Neural cell (in vitro differentiated cells): ENCODE measurements around the gene DMGDH.

Experiments
- EP300 ChIP-seq: fragments of 450-650 bp; conservative IDR thresholded peaks from 2 replicates; pipeline ENCODE4 v1.6.1; 2014; ENCODE audit warnings: antibody characterized with exemption, mild to moderate bottlenecking, moderate library complexity; ENCODE audit not compliant: poor library complexity, severe bottlenecking
- EZH2 ChIP-seq: fragments of 200-600, 300-800 bp; shearing (Covaris generic), sonication (generic); IDR thresholded peaks from 2 replicates; pipeline ENCODE4 v1.6.1; 2014; ENCODE audit warnings: antibody characterized with exemption, low read length, borderline replicate concordance, mild to moderate bottlenecking; ENCODE audit not compliant: insufficient read depth, poor library complexity, severe bottlenecking
- MXI1 ChIP-seq: fragments of 450-650 bp; conservative IDR thresholded peaks from 2 replicates; pipeline ENCODE4 v1.6.1; 2014; ENCODE audit warnings: antibody characterized with exemption, mild to moderate bottlenecking; ENCODE audit not compliant: poor library complexity, severe bottlenecking
- POLR2AphosphoS5 ChIP-seq: IDR thresholded peaks from 2 replicates; pipeline ENCODE4 v1.6.1; 2012
- RAD21 ChIP-seq: fragments of 450-650 bp; conservative IDR thresholded peaks from 2 replicates; pipeline ENCODE4 v1.6.1; 2014; ENCODE audit warnings: antibody characterized with exemption, mild to moderate bottlenecking, moderate library complexity
- SMC3 ChIP-seq: fragments of 450-650 bp; conservative IDR thresholded peaks from 2 replicates; pipeline ENCODE4 v1.6.1; 2014; ENCODE audit warnings: antibody characterized with exemption, mild to moderate bottlenecking, moderate library complexity; ENCODE audit not compliant: poor library complexity
- TAF1 ChIP-seq: IDR thresholded peaks from 2 replicates; pipeline ENCODE4 v1.6.1; 2012; ENCODE audit warnings: low read depth
- TF ChIP-seq, protein P1 (sequence below): IDR thresholded peaks from 2 replicates; pipeline ENCODE4 v1.6.1; 2012; ENCODE audit warnings: borderline replicate concordance
- TF ChIP-seq, protein P2 (sequence below): fragments of 450-650 bp; IDR thresholded peaks from 2 replicates; pipeline ENCODE4 v1.5.1; 2014; ENCODE audit warnings: antibody characterized with exemption, mild to moderate bottlenecking, moderate library complexity; ENCODE audit not compliant: poor library complexity, severe bottlenecking

DNA sequence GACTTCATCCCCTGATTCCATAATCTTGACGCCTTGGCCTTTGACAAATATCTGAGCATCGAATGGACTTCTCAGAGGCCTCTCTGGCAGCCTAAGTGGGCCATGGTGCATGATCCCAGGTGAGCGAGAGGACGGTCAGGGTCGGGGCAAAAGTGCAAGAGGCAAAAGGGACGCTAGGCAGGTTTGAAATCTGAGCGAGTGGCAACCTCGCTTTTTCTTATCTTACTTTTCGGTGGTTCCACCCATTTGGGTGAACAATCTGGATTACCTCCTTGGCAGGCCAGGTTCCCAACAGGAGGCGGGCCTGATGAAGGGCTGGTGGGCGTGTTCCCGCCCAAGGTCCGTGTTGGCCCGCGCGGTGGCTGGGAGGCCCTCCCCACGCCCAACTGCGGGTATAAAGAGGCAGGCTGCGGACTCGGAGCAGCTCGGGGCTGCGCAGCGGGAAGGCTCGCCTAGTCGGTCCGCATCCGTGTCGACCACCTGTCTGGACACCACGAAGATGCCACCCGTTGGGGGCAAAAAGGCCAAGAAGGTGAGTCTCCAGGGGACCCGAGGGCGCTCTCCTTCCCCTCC, 42.0 kb upstream of the DMGDH start, which contains the start of gene BHMT:
- no peak for TF ChIP-seq EP300
- no peak for TF ChIP-seq MXI1
- no peak for TF ChIP-seq RAD21
- TF ChIP-seq TAF1 = no peak
- TF ChIP-seq, protein P1, sequence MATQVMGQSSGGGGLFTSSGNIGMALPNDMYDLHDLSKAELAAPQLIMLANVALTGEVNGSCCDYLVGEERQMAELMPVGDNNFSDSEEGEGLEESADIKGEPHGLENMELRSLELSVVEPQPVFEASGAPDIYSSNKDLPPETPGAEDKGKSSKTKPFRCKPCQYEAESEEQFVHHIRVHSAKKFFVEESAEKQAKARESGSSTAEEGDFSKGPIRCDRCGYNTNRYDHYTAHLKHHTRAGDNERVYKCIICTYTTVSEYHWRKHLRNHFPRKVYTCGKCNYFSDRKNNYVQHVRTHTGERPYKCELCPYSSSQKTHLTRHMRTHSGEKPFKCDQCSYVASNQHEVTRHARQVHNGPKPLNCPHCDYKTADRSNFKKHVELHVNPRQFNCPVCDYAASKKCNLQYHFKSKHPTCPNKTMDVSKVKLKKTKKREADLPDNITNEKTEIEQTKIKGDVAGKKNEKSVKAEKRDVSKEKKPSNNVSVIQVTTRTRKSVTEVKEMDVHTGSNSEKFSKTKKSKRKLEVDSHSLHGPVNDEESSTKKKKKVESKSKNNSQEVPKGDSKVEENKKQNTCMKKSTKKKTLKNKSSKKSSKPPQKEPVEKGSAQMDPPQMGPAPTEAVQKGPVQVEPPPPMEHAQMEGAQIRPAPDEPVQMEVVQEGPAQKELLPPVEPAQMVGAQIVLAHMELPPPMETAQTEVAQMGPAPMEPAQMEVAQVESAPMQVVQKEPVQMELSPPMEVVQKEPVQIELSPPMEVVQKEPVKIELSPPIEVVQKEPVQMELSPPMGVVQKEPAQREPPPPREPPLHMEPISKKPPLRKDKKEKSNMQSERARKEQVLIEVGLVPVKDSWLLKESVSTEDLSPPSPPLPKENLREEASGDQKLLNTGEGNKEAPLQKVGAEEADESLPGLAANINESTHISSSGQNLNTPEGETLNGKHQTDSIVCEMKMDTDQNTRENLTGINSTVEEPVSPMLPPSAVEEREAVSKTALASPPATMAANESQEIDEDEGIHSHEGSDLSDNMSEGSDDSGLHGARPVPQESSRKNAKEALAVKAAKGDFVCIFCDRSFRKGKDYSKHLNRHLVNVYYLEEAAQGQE = no peak
- TF ChIP-seq, protein P2, sequence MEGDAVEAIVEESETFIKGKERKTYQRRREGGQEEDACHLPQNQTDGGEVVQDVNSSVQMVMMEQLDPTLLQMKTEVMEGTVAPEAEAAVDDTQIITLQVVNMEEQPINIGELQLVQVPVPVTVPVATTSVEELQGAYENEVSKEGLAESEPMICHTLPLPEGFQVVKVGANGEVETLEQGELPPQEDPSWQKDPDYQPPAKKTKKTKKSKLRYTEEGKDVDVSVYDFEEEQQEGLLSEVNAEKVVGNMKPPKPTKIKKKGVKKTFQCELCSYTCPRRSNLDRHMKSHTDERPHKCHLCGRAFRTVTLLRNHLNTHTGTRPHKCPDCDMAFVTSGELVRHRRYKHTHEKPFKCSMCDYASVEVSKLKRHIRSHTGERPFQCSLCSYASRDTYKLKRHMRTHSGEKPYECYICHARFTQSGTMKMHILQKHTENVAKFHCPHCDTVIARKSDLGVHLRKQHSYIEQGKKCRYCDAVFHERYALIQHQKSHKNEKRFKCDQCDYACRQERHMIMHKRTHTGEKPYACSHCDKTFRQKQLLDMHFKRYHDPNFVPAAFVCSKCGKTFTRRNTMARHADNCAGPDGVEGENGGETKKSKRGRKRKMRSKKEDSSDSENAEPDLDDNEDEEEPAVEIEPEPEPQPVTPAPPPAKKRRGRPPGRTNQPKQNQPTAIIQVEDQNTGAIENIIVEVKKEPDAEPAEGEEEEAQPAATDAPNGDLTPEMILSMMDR = no peak
- no peak for TF ChIP-seq EZH2
- no peak for TF ChIP-seq POLR2AphosphoS5
- no peak for TF ChIP-seq SMC3
